Measurements from ENCODE around the gene SH3RF3. TPM values are rescaled to one million over a fixed set of nuclear protein-coding genes. Genes with fewer than 3 reads are reported as not detected.

SH3RF3 gene
- total RNA-seq, 2 donors from 2014 or later, result 1.5 to 1.8 TPM

- Mint-ChIP-seq H3K27ac (no peak overlapping the region), H3K27me3 (ENCODE audit: insufficient read depth) (peaks cover 4% of the 10 kb centered on the region), H3K4me1 (peaks cover 39% of the 10 kb centered on the region), H3K36me3 (ENCODE audit: low read depth) (no peaks in the 10 kb centered on the region), H3K9me3 (no peaks in the 10 kb centered on the region), H3K4me3 (no peak overlapping the region)
- peak; percentile 62 for DNase-seq
- WGBS, 2 experiments (ENCODE audit: insufficient coverage in 1 of 2, insufficient read length in 1 of 2), result 71 to 74% methylated on average over 3 to 4 of the region's 4 CpGs
- H3K9me3 ChIP-seq (ENCODE audit: control insufficient read depth, low read length), result no peaks in the 10 kb centered on the region
- H3K9ac ChIP-seq (ENCODE audit: extremely low read depth, low read length, poor library complexity, severe bottlenecking), result no peak overlapping the region
- H3K4me3 ChIP-seq (ENCODE audit: low read length), result no peak overlapping the region
- H3K4me1 ChIP-seq (ENCODE audit: control insufficient read depth, insufficient read depth, low read length), result peaks cover 12% of the 10 kb centered on the region
- TF ChIP-seq CTCF (conservative IDR thresholded peaks at IDR 0.05), result no peak
- no peak overlapping the region for H3K27ac ChIP-seq (ENCODE audit: low read depth, low read length)
- no peaks in the 10 kb centered on the region for H3K36me3 ChIP-seq (ENCODE audit: control insufficient read depth, insufficient read depth, low read length)
- H3K27me3 ChIP-seq (ENCODE audit: control insufficient read depth, insufficient read depth, low read length, poor library complexity, severe bottlenecking), result peaks cover 6% of the 10 kb centered on the region
Observed at GRCh38 chr2:109382951-109383350, 253.9 kb downstream of the SH3RF3 start.

- Histone ChIP-seq H3K36me3 (ENCODE audit: control insufficient read depth, insufficient read depth, low read length) (no peaks in the 10 kb centered on the region), H3K4me1 (ENCODE audit: control insufficient read depth, insufficient read depth, low read length) (peaks cover 12% of the 10 kb centered on the region), H3K27ac (ENCODE audit: low read depth, low read length) (no peak overlapping the region), H3K9me3 (ENCODE audit: control insufficient read depth, low read length) (no peaks in the 10 kb centered on the region), H3K4me3 (ENCODE audit: low read length) (no peak overlapping the region), H3K27me3 (ENCODE audit: control insufficient read depth, insufficient read depth, low read length, poor library complexity, severe bottlenecking) (no peaks in the 10 kb centered on the region), H3K9ac (ENCODE audit: extremely low read depth, low read length, poor library complexity, severe bottlenecking) (no peak overlapping the region)
- no peak for TF ChIP-seq CTCF (conservative IDR thresholded peaks at IDR 0.05)
- Mint-ChIP-seq H3K4me1 (peaks cover 42% of the 10 kb centered on the region), H3K4me3 (no peak overlapping the region), H3K9me3 (no peaks in the 10 kb centered on the region), H3K36me3 (ENCODE audit: low read depth) (no peaks in the 10 kb centered on the region), H3K27ac (no peak overlapping the region), H3K27me3 (ENCODE audit: insufficient read depth) (peaks cover 4% of the 10 kb centered on the region)
- WGBS, 2 experiments (ENCODE audit: insufficient coverage in 1 of 2, insufficient read length in 1 of 2), result 93 to 96% methylated on average over 15 to 19 of the region's 19 CpGs
- DNase-seq, result peak; percentile 30
Observed at GRCh38 chr2:109383505-109384307, 254.7 kb downstream of the SH3RF3 start.

GRCh38 chr2:109384308-109385271, 255.6 kb downstream of the SH3RF3 start:
- H3K36me3 Mint-ChIP-seq (ENCODE audit: low read depth), result no peaks in the 10 kb centered on the region
- Histone ChIP-seq H3K4me1 (ENCODE audit: control insufficient read depth, insufficient read depth, low read length) (peaks cover 17% of the 10 kb centered on the region), H3K36me3 (ENCODE audit: control insufficient read depth, insufficient read depth, low read length) (no peaks in the 10 kb centered on the region), H3K27me3 (ENCODE audit: control insufficient read depth, insufficient read depth, low read length, poor library complexity, severe bottlenecking) (no peaks in the 10 kb centered on the region), H3K9me3 (ENCODE audit: control insufficient read depth, low read length) (no peaks in the 10 kb centered on the region), H3K27ac (ENCODE audit: low read depth, low read length) (no peak overlapping the region), H3K4me3 (ENCODE audit: low read length) (no peak overlapping the region), H3K9ac (ENCODE audit: extremely low read depth, low read length, poor library complexity, severe bottlenecking) (no peak overlapping the region)
- H3K27ac Mint-ChIP-seq, result no peak overlapping the region
- H3K9me3 Mint-ChIP-seq, result no peaks in the 10 kb centered on the region
- peak; percentile 35 for DNase-seq
- no peak for TF ChIP-seq CTCF (conservative IDR thresholded peaks at IDR 0.05)
- H3K4me1 Mint-ChIP-seq, result peaks cover 49% of the 10 kb centered on the region
- H3K4me3 Mint-ChIP-seq, result no peak overlapping the region
- 82 to 89% methylated on average over 3 to 18 of the region's 18 CpGs for WGBS, 2 experiments (ENCODE audit: insufficient coverage in 1 of 2, insufficient read length in 1 of 2)
- H3K27me3 Mint-ChIP-seq (ENCODE audit: insufficient read depth), result peaks cover 4% of the 10 kb centered on the region
